Neural cell (in vitro differentiated cells): ENCODE measurements around the gene CNTN4. TPM values are rescaled to one million over a fixed set of nuclear protein-coding genes. Genes with fewer than 3 reads are reported as not detected.

Source experiments
- H2AFZ ChIP-seq: fragments of 200-600, 300-800 bp; sonication (generic), shearing (Covaris generic); 2 replicates; pipeline ENCODE4 v1.6.0; 2014; ENCODE audit warnings: low read depth, mild to moderate bottlenecking, antibody characterized with exemption, low read length, moderate library complexity
- H3F3A ChIP-seq: fragments of 200-600 bp; shearing (Covaris generic); 2 replicates; pipeline ENCODE4 v1.6.1; 2016; ENCODE audit warnings: mild to moderate bottlenecking, moderate library complexity, mixed read lengths, antibody characterized with exemption, low read length; ENCODE audit not compliant: insufficient read depth, poor library complexity, severe bottlenecking
- H3K27ac ChIP-seq: fragments of 200-600, 300-800 bp; sonication (generic), shearing (Covaris generic); 2 replicates; pipeline ENCODE4 v1.5.1; 2014; ENCODE audit warnings: mild to moderate bottlenecking, low read length, moderate library complexity
- H3K27me3 ChIP-seq: fragments of 300-800, 200-600 bp; sonication (generic), shearing (Covaris generic); 2 replicates; pipeline ENCODE4 v1.6.0; 2014; ENCODE audit warnings: mild to moderate bottlenecking, low read depth, low read length, moderate library complexity; ENCODE audit not compliant: insufficient read depth
- H3K36me3 ChIP-seq: fragments of 300-800, 200-600 bp; sonication (generic), shearing (Covaris generic); 2 replicates; pipeline ENCODE4 v1.5.1; 2014; ENCODE audit warnings: mild to moderate bottlenecking, antibody characterized with exemption, low read length, moderate library complexity; ENCODE audit not compliant: insufficient read depth
- H3K4me2 ChIP-seq: fragments of 300-800, 200-600 bp; sonication (generic), shearing (Covaris generic); 2 replicates; pipeline ENCODE4 v1.6.0; 2014; ENCODE audit warnings: mild to moderate bottlenecking, low read length
- H3K4me3 ChIP-seq: fragments of 300-800, 200-600 bp; sonication (generic), shearing (Covaris generic); 2 replicates; pipeline ENCODE4 v1.5.1; 2014; ENCODE audit warnings: mild to moderate bottlenecking, low read length, moderate library complexity
- H3K79me2 ChIP-seq: fragments of 200-600 bp; shearing (Covaris generic); replicated peaks from 2 replicates; pipeline ENCODE4 v1.6.0; 2014; ENCODE audit warnings: mild to moderate bottlenecking, low read length, moderate library complexity; ENCODE audit not compliant: insufficient read depth
- H3K9ac ChIP-seq: fragments of 300-800, 200-600 bp; sonication (generic), shearing (Covaris generic); 2 replicates; pipeline ENCODE4 v1.6.1; 2016; ENCODE audit warnings: mild to moderate bottlenecking, low read length, mixed read lengths
- H3K9me2 ChIP-seq: fragments of 200-600 bp; shearing (Covaris generic); 2 replicates; pipeline ENCODE4 v1.6.1; 2016; ENCODE audit warnings: mild to moderate bottlenecking, low read length, mixed read lengths; ENCODE audit not compliant: insufficient read depth
- H3K9me3 ChIP-seq: fragments of 200-600, 300-800 bp; sonication (generic), shearing (Covaris generic); 2 replicates; pipeline ENCODE4 v1.6.1; 2016; ENCODE audit warnings: mild to moderate bottlenecking, mixed run types, low read length, moderate library complexity, mixed read lengths
- H4K20me1 ChIP-seq: fragments of 200-600 bp; shearing (Covaris generic); 2 replicates; pipeline ENCODE4 v1.6.1; 2016; ENCODE audit warnings: mild to moderate bottlenecking, mixed run types; ENCODE audit not compliant: insufficient read depth
- EP300 ChIP-seq: fragments of 450-650 bp; conservative IDR thresholded peaks from 2 replicates; pipeline ENCODE4 v1.6.1; 2014; ENCODE audit warnings: antibody characterized with exemption, mild to moderate bottlenecking, moderate library complexity; ENCODE audit not compliant: poor library complexity, severe bottlenecking
- EZH2 ChIP-seq: fragments of 200-600, 300-800 bp; shearing (Covaris generic), sonication (generic); IDR thresholded peaks from 2 replicates; pipeline ENCODE4 v1.6.1; 2014; ENCODE audit warnings: antibody characterized with exemption, low read length, borderline replicate concordance, mild to moderate bottlenecking; ENCODE audit not compliant: insufficient read depth, poor library complexity, severe bottlenecking
- MXI1 ChIP-seq: fragments of 450-650 bp; conservative IDR thresholded peaks from 2 replicates; pipeline ENCODE4 v1.6.1; 2014; ENCODE audit warnings: antibody characterized with exemption, mild to moderate bottlenecking; ENCODE audit not compliant: poor library complexity, severe bottlenecking
- POLR2AphosphoS5 ChIP-seq: IDR thresholded peaks from 2 replicates; pipeline ENCODE4 v1.6.1; 2012
- RAD21 ChIP-seq: fragments of 450-650 bp; conservative IDR thresholded peaks from 2 replicates; pipeline ENCODE4 v1.6.1; 2014; ENCODE audit warnings: antibody characterized with exemption, mild to moderate bottlenecking, moderate library complexity
- SMC3 ChIP-seq: fragments of 450-650 bp; conservative IDR thresholded peaks from 2 replicates; pipeline ENCODE4 v1.6.1; 2014; ENCODE audit warnings: antibody characterized with exemption, mild to moderate bottlenecking, moderate library complexity; ENCODE audit not compliant: poor library complexity
- TAF1 ChIP-seq: IDR thresholded peaks from 2 replicates; pipeline ENCODE4 v1.6.1; 2012; ENCODE audit warnings: low read depth
- polyA plus RNA-seq: library from polyadenylated mRNA; depleted of rRNA; stranded (reverse); fragments of >200 nt; gene quantifications from 2 replicates; pipeline ENCODE4 v1.2.3, GENCODE V29; 2014
- TF ChIP-seq, protein P1 (sequence below): fragments of 450-650 bp; IDR thresholded peaks from 2 replicates; pipeline ENCODE4 v1.5.1; 2014; ENCODE audit warnings: antibody characterized with exemption, mild to moderate bottlenecking, moderate library complexity; ENCODE audit not compliant: poor library complexity, severe bottlenecking
- TF ChIP-seq, protein P2 (sequence below): IDR thresholded peaks from 2 replicates; pipeline ENCODE4 v1.6.1; 2012; ENCODE audit warnings: borderline replicate concordance

Gene CNTN4
- polyA plus RNA-seq, 1 donor from 2014 or later: 10.6 TPM

DNA sequence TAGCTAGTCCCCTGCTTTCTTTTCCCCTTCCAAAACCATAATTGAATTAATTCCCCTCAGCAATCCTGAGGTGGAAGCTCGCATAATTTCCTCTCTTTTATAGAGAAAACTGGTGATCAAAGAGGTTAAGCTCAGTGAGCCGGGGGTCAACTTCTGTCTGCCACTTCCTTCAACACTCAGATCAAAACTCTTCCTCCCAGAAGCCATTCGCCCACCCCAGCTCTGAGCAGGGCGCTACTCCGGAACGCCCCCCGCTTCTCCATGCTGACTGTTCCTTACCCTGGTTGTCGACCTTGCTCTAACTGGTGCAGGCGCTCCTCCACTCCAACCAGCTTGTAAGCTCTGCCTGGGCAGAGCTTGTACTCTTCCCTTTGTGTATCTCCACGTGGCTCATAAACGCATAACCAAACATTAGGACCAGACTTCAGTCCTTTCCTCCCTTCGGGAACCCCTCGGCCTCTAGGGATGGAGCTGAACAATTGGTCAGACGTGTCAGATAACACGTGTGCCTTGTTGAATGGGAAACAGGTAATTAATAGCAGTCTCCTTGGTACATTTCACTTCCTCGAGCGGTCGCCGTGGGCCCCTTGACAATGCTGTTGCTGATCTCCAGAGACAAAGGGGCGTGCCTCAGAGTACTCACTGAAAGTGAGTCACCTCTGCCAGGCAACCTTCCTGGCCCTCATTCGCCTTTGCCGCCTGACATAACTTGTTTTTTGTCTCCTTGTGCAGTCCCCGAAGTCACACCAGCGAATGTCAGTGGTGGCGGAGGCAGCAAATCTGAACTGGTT, 939.7 kb downstream of the CNTN4 start:
- Histone ChIP-seq H3K27me3 (no peaks in the 10 kb centered on the region), H3K4me2 (no peak overlapping the region), H3K9ac (no peak overlapping the region), H3F3A (no peaks in the 10 kb centered on the region), H2AFZ (no peak overlapping the region), H3K36me3 (no peaks in the 10 kb centered on the region), H3K79me2 (no peaks in the 10 kb centered on the region), H4K20me1 (no peaks in the 10 kb centered on the region), H3K9me3 (no peaks in the 10 kb centered on the region), H3K27ac (no peak overlapping the region), H3K4me3 (no peak overlapping the region), H3K9me2 (no peaks in the 10 kb centered on the region)
- TF ChIP-seq MXI1 (no peak), TAF1 (no peak), EZH2 (no peak)
- TF ChIP-seq, protein P1, sequence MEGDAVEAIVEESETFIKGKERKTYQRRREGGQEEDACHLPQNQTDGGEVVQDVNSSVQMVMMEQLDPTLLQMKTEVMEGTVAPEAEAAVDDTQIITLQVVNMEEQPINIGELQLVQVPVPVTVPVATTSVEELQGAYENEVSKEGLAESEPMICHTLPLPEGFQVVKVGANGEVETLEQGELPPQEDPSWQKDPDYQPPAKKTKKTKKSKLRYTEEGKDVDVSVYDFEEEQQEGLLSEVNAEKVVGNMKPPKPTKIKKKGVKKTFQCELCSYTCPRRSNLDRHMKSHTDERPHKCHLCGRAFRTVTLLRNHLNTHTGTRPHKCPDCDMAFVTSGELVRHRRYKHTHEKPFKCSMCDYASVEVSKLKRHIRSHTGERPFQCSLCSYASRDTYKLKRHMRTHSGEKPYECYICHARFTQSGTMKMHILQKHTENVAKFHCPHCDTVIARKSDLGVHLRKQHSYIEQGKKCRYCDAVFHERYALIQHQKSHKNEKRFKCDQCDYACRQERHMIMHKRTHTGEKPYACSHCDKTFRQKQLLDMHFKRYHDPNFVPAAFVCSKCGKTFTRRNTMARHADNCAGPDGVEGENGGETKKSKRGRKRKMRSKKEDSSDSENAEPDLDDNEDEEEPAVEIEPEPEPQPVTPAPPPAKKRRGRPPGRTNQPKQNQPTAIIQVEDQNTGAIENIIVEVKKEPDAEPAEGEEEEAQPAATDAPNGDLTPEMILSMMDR: no peak

DNA sequence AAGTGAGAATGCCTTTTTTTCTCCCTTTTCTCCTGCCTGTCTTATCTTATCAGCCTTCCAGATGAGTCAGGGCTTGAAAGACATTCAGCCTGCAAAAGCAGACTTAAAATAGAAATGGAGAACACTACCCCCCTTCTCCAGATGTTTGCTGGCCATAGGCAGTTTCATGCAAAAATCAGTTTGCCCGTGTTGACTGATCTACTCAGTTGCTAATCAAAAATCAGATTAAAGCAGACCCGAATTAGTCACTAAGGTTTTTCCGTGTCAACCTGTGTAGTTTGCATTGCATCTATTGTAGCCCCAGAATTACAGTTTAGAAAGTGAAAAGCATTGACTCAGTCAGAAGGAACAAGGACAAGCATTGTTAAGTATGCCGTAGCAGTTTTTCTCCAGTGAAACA, 955.3 kb downstream of the CNTN4 start:
- no peaks in the 10 kb centered on the region for H3K36me3 ChIP-seq
- H3K9ac ChIP-seq: no peak overlapping the region
- no peak overlapping the region for H3K4me2 ChIP-seq
- no peaks in the 10 kb centered on the region for H3K9me2 ChIP-seq
- no peaks in the 10 kb centered on the region for H3F3A ChIP-seq
- H3K27me3 ChIP-seq: no peaks in the 10 kb centered on the region
- TF ChIP-seq MXI1 (no peak), POLR2AphosphoS5 (no peak), RAD21 (no peak), EZH2 (no peak), SMC3 (no peak), TAF1 (no peak), EP300 (no peak)
- TF ChIP-seq, protein P1: no peak
- TF ChIP-seq, protein P2, sequence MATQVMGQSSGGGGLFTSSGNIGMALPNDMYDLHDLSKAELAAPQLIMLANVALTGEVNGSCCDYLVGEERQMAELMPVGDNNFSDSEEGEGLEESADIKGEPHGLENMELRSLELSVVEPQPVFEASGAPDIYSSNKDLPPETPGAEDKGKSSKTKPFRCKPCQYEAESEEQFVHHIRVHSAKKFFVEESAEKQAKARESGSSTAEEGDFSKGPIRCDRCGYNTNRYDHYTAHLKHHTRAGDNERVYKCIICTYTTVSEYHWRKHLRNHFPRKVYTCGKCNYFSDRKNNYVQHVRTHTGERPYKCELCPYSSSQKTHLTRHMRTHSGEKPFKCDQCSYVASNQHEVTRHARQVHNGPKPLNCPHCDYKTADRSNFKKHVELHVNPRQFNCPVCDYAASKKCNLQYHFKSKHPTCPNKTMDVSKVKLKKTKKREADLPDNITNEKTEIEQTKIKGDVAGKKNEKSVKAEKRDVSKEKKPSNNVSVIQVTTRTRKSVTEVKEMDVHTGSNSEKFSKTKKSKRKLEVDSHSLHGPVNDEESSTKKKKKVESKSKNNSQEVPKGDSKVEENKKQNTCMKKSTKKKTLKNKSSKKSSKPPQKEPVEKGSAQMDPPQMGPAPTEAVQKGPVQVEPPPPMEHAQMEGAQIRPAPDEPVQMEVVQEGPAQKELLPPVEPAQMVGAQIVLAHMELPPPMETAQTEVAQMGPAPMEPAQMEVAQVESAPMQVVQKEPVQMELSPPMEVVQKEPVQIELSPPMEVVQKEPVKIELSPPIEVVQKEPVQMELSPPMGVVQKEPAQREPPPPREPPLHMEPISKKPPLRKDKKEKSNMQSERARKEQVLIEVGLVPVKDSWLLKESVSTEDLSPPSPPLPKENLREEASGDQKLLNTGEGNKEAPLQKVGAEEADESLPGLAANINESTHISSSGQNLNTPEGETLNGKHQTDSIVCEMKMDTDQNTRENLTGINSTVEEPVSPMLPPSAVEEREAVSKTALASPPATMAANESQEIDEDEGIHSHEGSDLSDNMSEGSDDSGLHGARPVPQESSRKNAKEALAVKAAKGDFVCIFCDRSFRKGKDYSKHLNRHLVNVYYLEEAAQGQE: no peak
- no peak overlapping the region for H2AFZ ChIP-seq
- H3K9me3 ChIP-seq: no peaks in the 10 kb centered on the region
- no peak overlapping the region for H3K27ac ChIP-seq
- H4K20me1 ChIP-seq: no peaks in the 10 kb centered on the region
- H3K4me3 ChIP-seq: no peak overlapping the region
- H3K79me2 ChIP-seq: no peaks in the 10 kb centered on the region
